ENCODE measurements around the gene ADAMTS10. TPM values are rescaled to one million over a fixed set of nuclear protein-coding genes. Genes with fewer than 3 reads are reported as not detected.
A peak's percentile ranks its signal among the peaks of the same experiment; 100 is the strongest.

ADAMTS10 gene
- total and polyA plus RNA-seq, 2 of the 8 experiments (the other 6 are each of a cell fraction or from before 2014, with no cell fraction given), result 6.9 to 17.4 TPM

DNA sequence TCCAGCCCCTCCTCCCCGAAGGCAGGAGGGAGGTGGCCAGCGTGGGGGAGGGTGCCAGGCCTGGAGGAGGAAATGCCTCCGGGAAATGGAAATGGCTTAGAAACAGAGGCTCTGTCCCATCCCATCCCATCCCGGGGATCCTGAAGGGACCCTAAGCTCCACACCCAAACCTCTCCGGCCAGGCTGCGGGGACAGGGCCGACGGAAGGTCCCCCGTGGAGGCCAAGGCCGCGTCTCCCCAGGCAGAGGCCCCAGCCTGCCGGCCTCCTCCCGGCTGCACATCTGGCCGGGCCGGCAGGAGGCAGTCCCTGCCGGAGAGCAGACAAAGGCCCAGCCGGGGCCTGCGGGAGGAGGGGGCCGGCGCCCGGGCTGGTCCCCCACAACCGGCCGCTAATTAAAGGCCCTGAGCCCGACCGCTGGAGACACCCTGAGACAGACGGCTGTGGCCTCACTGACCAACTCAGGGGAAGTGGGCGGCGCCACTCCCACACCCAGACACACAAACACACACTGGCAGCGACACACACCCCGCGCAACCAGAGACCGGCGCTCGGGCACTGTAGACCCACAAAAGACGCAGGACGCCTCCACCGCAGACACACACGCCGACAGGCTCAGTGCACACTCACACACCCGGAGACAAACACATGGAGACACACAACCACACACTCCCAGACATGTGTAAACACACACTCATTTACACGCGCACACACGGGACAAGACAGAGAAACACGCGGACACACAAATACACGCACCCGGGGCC, 1.1 kb downstream of the ADAMTS10 start (continued):
- TF ChIP-seq CBX5 (IDR thresholded peaks at IDR 0.05; ENCODE audit: low read depth, low read length) (no peak), TAF1 (IDR thresholded peaks at IDR 0.05; ENCODE audit: low read depth, low read length) (peak; percentile 51; the same call in 1 of the 2 replicates), SRF (IDR thresholded peaks at IDR 0.05; ENCODE audit: low read depth, low read length) (no peak), POLR2AphosphoS5 (IDR thresholded peaks at IDR 0.05; ENCODE audit: low read depth, low read length) (no peak; the same call in none of the 2 replicates), SUZ12 (IDR thresholded peaks at IDR 0.05; ENCODE audit: low read length) (no peak), TCF12 (IDR thresholded peaks at IDR 0.05; ENCODE audit: low read depth, low read length) (peak; percentile 68; the same call in 1 of the 2 replicates), TAF7 (optimal IDR thresholded peaks at IDR 0.05; ENCODE audit: borderline replicate concordance, low read depth, low read length) (peak; percentile 42)
- TF ChIP-seq, protein P1, sequence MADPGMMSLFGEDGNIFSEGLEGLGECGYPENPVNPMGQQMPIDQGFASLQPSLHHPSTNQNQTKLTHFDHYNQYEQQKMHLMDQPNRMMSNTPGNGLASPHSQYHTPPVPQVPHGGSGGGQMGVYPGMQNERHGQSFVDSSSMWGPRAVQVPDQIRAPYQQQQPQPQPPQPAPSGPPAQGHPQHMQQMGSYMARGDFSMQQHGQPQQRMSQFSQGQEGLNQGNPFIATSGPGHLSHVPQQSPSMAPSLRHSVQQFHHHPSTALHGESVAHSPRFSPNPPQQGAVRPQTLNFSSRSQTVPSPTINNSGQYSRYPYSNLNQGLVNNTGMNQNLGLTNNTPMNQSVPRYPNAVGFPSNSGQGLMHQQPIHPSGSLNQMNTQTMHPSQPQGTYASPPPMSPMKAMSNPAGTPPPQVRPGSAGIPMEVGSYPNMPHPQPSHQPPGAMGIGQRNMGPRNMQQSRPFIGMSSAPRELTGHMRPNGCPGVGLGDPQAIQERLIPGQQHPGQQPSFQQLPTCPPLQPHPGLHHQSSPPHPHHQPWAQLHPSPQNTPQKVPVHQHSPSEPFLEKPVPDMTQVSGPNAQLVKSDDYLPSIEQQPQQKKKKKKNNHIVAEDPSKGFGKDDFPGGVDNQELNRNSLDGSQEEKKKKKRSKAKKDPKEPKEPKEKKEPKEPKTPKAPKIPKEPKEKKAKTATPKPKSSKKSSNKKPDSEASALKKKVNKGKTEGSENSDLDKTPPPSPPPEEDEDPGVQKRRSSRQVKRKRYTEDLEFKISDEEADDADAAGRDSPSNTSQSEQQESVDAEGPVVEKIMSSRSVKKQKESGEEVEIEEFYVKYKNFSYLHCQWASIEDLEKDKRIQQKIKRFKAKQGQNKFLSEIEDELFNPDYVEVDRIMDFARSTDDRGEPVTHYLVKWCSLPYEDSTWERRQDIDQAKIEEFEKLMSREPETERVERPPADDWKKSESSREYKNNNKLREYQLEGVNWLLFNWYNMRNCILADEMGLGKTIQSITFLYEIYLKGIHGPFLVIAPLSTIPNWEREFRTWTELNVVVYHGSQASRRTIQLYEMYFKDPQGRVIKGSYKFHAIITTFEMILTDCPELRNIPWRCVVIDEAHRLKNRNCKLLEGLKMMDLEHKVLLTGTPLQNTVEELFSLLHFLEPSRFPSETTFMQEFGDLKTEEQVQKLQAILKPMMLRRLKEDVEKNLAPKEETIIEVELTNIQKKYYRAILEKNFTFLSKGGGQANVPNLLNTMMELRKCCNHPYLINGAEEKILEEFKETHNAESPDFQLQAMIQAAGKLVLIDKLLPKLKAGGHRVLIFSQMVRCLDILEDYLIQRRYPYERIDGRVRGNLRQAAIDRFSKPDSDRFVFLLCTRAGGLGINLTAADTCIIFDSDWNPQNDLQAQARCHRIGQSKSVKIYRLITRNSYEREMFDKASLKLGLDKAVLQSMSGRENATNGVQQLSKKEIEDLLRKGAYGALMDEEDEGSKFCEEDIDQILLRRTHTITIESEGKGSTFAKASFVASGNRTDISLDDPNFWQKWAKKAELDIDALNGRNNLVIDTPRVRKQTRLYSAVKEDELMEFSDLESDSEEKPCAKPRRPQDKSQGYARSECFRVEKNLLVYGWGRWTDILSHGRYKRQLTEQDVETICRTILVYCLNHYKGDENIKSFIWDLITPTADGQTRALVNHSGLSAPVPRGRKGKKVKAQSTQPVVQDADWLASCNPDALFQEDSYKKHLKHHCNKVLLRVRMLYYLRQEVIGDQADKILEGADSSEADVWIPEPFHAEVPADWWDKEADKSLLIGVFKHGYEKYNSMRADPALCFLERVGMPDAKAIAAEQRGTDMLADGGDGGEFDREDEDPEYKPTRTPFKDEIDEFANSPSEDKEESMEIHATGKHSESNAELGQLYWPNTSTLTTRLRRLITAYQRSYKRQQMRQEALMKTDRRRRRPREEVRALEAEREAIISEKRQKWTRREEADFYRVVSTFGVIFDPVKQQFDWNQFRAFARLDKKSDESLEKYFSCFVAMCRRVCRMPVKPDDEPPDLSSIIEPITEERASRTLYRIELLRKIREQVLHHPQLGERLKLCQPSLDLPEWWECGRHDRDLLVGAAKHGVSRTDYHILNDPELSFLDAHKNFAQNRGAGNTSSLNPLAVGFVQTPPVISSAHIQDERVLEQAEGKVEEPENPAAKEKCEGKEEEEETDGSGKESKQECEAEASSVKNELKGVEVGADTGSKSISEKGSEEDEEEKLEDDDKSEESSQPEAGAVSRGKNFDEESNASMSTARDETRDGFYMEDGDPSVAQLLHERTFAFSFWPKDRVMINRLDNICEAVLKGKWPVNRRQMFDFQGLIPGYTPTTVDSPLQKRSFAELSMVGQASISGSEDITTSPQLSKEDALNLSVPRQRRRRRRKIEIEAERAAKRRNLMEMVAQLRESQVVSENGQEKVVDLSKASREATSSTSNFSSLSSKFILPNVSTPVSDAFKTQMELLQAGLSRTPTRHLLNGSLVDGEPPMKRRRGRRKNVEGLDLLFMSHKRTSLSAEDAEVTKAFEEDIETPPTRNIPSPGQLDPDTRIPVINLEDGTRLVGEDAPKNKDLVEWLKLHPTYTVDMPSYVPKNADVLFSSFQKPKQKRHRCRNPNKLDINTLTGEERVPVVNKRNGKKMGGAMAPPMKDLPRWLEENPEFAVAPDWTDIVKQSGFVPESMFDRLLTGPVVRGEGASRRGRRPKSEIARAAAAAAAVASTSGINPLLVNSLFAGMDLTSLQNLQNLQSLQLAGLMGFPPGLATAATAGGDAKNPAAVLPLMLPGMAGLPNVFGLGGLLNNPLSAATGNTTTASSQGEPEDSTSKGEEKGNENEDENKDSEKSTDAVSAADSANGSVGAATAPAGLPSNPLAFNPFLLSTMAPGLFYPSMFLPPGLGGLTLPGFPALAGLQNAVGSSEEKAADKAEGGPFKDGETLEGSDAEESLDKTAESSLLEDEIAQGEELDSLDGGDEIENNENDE (IDR thresholded peaks at IDR 0.05; ENCODE audit: insufficient replicate concordance, low read length), result no peak
